Measurements from ENCODE around the gene TBKBP1. TPM values are rescaled to one million over a fixed set of nuclear protein-coding genes. Genes with fewer than 3 reads are reported as not detected.

Gene TBKBP1
- total RNA-seq, 1 experiment from 2014 or later = 3.3 TPM

DNA sequence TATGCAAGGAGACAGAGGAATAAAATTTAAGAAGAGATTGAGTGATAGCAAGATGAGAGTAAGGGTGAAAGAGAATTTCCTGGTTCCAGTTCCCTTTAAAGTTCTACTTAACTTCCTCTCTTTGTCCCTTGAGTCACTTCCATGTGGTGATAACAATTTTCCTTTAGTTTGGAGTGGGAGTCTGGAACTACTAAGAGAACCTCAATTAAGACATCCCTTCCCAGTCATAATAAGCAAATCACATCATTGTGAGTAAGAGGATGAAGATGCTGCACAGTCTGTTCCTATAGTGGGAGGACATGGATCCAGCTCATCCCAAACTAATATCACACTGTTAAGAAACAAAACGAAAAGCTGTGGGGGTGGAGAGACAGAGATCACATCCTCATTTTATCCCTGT lies 63.4 kb downstream of the TBKBP1 start:
- Histone ChIP-seq H3K79me2 (ENCODE audit: low read depth) (no peaks in the 10 kb centered on the region), H3K4me3 (no peak overlapping the region), H3K9me3 (ENCODE audit: insufficient read depth, low read depth) (peaks cover 11% of the 10 kb centered on the region; the same call in 1 of the 2 replicates), H2AFZ (no peak overlapping the region), H3K27me3 (ENCODE audit: insufficient read depth, low read depth) (peaks cover 88% of the 10 kb centered on the region), H3K27ac (no peak overlapping the region), H3K9me2 (ENCODE audit: insufficient read depth) (no peaks in the 10 kb centered on the region), H3K4me1 (replicated peaks; ENCODE audit: insufficient read depth) (no peaks in the 10 kb centered on the region), H4K20me1 (ENCODE audit: insufficient read depth) (no peaks in the 10 kb centered on the region), H3K4me2 (no peak overlapping the region), H3K36me3 (ENCODE audit: low read depth) (no peaks in the 10 kb centered on the region), H3F3A (ENCODE audit: insufficient read depth, low read depth) (no peaks in the 10 kb centered on the region)
- no TSS peak for BruUV-seq (replicated peaks)
- intact Hi-C loops (cut with micrococcal nuclease; ENCODE audit: unreplicated experiment) = no loop called here
- POLR2A ChIA-PET (ENCODE audit: unreplicated experiment) = no interaction called here
- TF ChIP-seq, protein P1, sequence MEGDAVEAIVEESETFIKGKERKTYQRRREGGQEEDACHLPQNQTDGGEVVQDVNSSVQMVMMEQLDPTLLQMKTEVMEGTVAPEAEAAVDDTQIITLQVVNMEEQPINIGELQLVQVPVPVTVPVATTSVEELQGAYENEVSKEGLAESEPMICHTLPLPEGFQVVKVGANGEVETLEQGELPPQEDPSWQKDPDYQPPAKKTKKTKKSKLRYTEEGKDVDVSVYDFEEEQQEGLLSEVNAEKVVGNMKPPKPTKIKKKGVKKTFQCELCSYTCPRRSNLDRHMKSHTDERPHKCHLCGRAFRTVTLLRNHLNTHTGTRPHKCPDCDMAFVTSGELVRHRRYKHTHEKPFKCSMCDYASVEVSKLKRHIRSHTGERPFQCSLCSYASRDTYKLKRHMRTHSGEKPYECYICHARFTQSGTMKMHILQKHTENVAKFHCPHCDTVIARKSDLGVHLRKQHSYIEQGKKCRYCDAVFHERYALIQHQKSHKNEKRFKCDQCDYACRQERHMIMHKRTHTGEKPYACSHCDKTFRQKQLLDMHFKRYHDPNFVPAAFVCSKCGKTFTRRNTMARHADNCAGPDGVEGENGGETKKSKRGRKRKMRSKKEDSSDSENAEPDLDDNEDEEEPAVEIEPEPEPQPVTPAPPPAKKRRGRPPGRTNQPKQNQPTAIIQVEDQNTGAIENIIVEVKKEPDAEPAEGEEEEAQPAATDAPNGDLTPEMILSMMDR (conservative IDR thresholded peaks at IDR 0.05) = no peak
- CTCF ChIA-PET = no interaction called here
- DNase-seq = no peak

DNA sequence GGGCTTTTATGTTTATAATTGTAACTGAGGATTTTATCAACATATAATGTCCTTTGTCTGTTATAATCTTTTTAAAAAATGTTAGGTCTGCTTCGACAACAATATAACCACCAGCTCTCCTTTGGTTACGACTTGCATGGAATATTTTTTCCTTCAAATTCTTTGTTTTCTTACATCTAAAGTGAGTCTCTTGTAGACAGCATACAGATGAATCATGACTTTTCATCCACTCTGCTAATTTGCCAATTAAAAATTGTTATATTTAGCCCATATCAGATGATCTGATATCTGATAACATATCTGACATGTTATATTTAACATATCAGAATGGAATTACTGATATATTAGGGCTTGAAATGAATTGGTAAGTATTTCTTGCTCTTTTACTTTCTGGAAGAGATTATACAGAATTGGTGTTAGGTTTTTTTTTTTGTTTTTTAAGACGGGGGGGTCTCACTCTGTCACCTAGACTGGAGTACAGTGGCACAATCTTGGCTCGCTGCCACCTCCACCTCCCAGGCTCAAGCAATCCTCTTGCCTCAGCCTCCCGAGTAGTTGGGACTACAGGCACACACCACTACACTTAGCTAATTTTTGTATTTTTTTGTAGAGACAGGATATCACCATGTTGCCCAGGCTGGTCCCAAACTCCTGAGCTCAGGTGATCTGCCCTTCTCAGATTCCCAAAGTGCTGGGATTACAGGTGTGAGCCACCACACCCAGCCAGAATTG lies 66.6 kb downstream of the TBKBP1 start:
- no peak overlapping the region for H2AFZ ChIP-seq
- TF ChIP-seq, protein P1 (conservative IDR thresholded peaks at IDR 0.05) = no peak
- no peak for TF ChIP-seq EZH2 (IDR thresholded peaks at IDR 0.05; ENCODE audit: low read depth)
- no TSS peak for BruUV-seq (replicated peaks)
- H3K4me1 ChIP-seq (replicated peaks; ENCODE audit: insufficient read depth) = no peaks in the 10 kb centered on the region
- CTCF ChIA-PET = interaction anchor here (0.7 kb wide), 1 partner anchor 61 kb away, joined by 4 read pairs; no protein-coding TSS in a partner anchor
- POLR2A ChIA-PET (ENCODE audit: unreplicated experiment) = no interaction called here
- H4K20me1 ChIP-seq (ENCODE audit: insufficient read depth) = no peaks in the 10 kb centered on the region
- H3K27me3 ChIP-seq (ENCODE audit: insufficient read depth, low read depth) = peaks cover 63% of the 10 kb centered on the region
- DNase-seq = no peak
- H3K4me3 ChIP-seq = no peak overlapping the region
- intact Hi-C loops (cut with micrococcal nuclease; ENCODE audit: unreplicated experiment) = no loop called here
- no peaks in the 10 kb centered on the region for H3K9me2 ChIP-seq (ENCODE audit: insufficient read depth)
- no peaks in the 10 kb centered on the region for H3K79me2 ChIP-seq (ENCODE audit: low read depth)
- H3K27ac ChIP-seq = no peak overlapping the region
- no peaks in the 10 kb centered on the region for H3K36me3 ChIP-seq (ENCODE audit: low read depth)
- H3K4me2 ChIP-seq = no peak overlapping the region
- H3F3A ChIP-seq (ENCODE audit: insufficient read depth, low read depth) = no peaks in the 10 kb centered on the region
- peaks cover 25% of the 10 kb centered on the region; the same call in 1 of the 2 replicates for H3K9me3 ChIP-seq (ENCODE audit: insufficient read depth, low read depth)

Other genes with a start within 250 kb of the TBKBP1 start
- gene NPEPPS, start 163.1 kb upstream of the TBKBP1 start, total RNA-seq (2021) = 173 and 187 TPM in 2 replicates
- gene KPNB1, start 44.2 kb upstream of the TBKBP1 start, total RNA-seq (2021) = 305 and 306 TPM in 2 replicates
- not detected in 2 replicates for gene TBX21, start 39.1 kb downstream of the TBKBP1 start, total RNA-seq (2021)
- 32.2 and 35.9 TPM in 2 replicates for gene OSBPL7, start 127.6 kb downstream of the TBKBP1 start, total RNA-seq (2021)
- 50.1 and 63.8 TPM in 2 replicates for gene MRPL10, start 137.4 kb downstream of the TBKBP1 start, total RNA-seq (2021)
- gene LRRC46, start 137.5 kb downstream of the TBKBP1 start, total RNA-seq (2021) = 1.5 and 1.9 TPM in 2 replicates
- gene SCRN2, start 147.1 kb downstream of the TBKBP1 start, total RNA-seq (2021) = 31.7 and 43.9 TPM in 2 replicates
- gene SP6, start 157.0 kb downstream of the TBKBP1 start, total RNA-seq (2021) = 13.3 and 14.9 TPM in 2 replicates
- 13.5 and 18.0 TPM in 2 replicates for gene SP2, start 202.1 kb downstream of the TBKBP1 start, total RNA-seq (2021)
- gene PNPO, start 247.4 kb downstream of the TBKBP1 start, total RNA-seq (2021) = 40.2 and 44.1 TPM in 2 replicates

All from PC-9 (cell line).